Activated CD4-positive, CD25-positive, alpha-beta regulatory T cell (primary cell): ENCODE results near the gene TOMM20.

Experiments
- DNase-seq, 4 experiments: peaks; one replicate each; lab custom pipeline; 2025; lab: John Stamatoyannopoulos, UW

TOMM20 gene

DNA sequence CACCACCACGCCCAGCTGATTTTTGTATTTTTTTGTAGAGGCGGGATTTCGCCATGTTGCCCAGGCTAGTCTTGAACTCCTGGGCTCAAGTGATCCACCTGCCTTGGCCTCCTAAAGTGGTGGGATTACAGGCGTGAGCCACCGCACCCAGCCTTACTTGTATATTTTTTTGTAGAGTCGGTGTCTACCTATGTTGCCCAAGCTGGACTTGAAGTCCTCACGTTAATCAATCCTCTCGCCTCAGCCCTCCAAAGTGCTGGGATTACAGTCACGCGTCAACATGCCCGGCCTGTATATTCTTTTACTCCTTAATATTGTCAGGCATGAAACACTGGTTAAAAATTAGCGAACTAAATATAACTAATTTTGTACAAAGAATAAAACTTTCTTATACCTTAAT lies 5.5 kb upstream of the TOMM20 start:
- no peak for DNase-seq

- DNase-seq, result no peak
Measured at GRCh38 chr1:235133086-235133485, 4.4 kb upstream of the TOMM20 start.

DNA sequence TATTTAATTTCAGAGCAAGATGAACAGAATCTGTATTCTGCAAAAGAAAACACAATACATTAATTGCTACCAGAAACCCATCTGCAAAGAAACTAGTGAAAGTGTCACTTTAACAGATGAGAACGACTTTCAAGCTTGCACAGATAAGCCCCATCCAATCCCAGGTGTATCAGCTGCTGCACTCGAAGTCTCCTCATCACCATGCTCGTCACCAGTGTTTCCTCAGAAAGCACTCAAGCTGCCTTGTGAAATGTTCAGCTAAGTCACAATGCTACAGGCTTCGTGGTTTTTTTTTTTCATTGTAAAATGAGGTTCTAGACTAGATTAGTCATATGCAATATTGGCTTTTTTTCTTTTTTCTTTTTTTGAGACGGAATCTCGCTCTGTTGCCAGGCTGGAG lies 3.3 kb upstream of the TOMM20 start:
- no peak for DNase-seq

DNA sequence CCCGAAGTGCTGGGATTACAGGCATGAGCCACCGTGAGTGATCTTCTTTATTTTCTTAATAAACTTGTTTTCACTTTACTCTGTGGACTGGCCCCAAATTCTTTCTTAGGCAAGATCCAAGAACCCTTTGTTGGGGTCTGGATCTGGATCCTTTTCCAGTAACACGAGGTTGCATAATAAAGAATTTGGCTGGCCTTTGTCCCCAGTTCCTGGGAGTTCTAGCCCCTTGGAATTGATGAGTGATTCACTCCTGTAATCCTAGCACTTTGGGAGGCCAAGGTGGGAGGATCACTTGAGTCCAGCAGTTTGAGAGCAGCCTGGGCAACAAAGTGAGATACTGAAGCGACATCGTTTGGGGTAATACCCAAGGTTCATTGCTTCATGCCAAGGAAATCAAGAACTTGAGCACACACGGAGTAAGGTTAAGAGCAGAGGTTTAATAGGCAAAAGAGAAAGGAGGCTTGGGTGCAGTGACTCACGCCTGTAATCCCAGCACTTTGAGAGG lies 2.2 kb upstream of the TOMM20 start:
- DNase-seq, result no peak

DNA sequence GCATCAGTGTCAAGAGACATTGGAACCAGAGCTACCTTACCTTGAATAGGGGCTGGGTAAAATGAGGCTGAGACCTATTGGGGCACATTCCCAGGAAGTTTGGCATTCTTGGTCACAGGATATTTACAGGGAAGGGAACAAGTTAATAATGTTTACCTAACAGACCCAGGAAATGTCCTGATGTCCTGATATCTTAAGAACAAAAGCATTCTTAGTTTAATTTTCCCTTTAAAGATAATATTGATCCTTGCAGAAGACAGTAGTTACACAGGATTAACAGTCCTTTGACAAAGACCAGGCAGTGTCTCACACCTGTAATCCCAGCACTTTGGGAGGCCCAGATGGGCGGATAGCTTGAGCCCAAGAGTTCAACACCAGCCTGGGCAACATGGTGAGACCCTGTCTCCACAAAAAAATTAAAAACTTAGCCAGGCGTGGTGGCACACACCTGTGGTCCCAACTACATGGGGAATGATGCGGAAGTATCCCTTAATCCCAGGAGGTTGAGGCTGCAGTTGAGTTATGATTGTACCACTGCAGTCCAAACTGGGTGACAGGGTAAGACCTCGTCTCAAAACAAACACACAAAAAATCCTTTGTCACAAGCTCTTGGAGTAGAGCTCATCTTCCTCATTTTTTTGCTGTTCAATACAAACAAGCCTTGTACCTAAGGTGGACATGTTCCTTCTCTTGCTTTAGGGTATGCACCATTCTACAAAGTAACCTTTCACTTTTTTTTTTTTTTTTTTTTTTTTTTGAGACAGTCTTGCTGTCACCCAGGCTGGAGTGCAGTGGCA lies 1.3 kb upstream of the TOMM20 start:
- DNase-seq, result no peak

DNA sequence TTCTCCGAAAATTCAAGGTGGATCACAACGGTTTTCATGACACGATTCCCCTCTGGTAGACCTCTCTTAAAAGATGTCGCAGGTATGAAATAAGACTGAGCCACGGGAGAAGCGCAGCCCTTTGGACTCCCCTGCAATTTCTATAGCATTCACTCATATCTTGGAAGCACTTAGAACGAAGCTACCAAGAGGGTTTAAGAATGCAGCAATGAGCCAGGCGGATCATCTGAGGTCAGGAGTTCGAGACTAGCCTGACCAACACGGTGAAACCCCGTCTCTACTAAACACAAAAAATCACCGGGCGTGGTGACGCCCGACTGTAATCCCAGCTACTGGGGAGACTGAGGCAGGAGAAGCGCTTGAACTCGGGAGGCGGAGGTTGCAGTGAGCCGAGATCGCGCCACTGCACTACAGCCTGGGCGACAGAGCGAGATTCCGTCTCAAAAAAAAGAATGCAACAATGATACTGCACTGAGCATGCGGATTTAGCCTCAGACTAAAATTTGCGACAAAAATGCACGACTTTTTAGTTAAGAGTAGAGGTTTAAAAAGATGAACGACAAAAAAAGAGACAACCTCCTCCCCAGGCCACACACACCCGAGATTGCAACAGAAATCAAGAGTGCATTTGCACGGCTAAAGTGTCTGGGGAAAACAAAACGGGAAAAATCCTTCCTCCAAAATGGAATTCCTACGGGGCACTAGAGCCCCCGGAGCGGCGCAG lies 743 bp downstream of the TOMM20 start:
- no peak for DNase-seq

GRCh38 chr1:235127203-235127602 lies 1.4 kb downstream of the TOMM20 start:
- no peak for DNase-seq

DNA sequence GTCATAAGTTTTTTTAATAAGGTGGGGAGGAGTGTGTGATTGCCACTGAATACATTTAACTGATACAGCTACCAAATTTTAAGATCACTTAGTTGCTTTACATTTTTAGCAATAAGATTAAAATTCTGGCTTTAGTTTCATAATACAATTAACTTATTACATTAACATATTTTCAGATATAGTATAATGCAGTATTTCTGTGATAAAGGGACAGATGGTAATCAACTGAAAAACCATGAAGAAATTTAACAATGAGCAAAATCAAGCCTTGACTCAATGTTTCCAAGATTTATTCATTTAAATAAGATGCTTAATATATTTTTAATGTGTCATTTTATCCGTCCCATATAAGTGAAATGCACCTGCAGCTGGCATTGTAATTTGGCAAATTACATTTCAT lies 4.0 kb downstream of the TOMM20 start:
- DNase-seq, result no peak

DNA sequence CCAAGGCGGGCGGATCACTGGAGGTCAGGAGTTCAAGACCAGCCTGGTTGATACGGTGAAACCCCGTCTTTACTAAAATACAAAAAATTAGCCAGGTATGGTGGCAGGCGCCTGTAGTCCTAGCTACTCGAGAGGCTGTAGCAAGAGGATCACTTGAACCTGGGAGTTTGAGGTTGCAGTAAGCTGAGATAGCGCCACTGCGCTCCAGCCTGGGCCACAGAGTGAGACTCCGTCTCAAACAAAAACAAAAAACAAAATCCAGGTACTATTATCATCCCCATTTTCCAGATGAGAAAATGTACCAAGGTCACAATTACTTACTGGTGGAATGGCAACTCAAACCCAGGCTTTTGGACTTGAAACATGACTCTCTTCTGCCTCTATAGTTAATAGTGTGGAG lies 4.5 kb downstream of the TOMM20 start:
- DNase-seq, result no peak

DNA sequence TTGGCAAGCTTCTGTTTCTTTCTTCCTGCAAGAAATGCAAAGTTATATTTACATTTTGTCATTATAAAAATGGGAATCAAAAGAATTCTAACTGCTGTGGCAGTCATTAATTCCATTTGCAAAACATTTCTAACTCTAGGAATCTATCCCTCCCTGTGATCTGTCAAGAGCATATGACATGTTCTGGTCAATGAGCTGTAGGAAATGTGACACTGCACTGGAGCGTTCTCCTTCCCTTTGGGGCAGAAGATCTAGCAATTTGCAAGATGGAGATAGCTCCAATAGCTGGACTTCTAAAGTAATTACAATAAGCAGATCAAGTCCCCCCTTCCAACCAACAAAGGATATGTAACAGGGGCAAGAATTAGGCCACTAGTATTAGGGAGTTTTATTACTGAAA lies 6.3 kb downstream of the TOMM20 start:
- DNase-seq, result no peak

- DNase-seq, result no peak
Measured at GRCh38 chr1:235113183-235113917, 15.3 kb downstream of the TOMM20 start.

DNA sequence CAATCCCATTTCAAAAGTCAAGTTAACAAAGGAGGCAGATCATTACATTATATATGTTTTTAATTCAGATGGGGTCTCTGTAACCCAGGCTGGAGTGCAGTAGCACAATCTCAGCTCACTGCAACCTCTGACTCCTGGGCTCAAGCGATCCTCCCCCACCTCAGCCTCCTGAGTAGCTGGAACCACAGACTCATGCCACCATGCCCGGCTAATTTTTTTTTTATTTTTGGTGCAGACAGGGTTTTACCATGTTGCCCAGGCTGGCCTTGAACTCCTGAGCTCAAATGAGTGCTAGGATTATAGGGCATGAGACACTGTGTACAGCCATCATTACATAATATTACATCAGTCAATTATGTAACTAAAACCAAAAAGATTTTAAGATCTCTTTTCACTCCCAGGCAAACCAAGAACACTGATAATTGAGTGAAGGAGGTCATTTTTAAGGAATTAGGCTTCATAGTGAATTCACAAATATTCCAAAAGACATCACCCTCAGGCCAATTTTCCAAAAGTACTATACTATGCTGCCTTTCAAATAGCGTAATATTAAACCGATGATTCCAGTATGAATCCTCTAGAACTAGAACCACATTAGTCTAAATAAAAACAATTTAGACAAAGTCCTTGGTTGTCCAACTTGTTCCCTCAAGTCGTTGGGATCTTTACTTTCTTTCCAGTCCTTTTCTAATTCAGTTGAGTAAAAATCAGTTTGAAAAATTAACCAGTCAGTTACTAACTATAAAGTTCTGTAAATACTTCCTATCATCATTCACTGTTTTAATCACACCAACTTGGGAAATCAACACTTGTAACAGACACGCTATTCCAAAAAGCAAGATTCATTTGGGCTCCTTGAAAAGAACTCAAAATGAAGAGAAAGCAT lies 16.1 kb downstream of the TOMM20 start:
- no peak for DNase-seq

DNA sequence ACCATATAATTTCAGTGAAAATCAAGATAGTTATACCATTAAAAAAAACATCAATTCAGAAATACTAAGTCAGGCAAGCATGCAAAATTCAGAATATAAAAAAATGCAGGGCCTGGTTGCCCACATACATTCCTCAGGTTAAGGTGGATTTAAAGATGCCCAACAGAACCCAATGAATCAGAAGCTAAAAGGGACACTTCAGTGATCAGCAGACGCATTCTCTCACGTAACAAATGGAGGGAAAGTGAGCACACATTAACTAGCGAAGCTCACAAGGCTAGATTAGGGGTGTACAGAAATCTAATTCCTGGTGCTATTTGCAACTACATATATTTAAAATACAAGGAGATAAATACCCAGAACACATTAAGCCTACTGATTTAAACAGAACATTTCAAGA lies 17.5 kb downstream of the TOMM20 start:
- DNase-seq, result no peak

DNA sequence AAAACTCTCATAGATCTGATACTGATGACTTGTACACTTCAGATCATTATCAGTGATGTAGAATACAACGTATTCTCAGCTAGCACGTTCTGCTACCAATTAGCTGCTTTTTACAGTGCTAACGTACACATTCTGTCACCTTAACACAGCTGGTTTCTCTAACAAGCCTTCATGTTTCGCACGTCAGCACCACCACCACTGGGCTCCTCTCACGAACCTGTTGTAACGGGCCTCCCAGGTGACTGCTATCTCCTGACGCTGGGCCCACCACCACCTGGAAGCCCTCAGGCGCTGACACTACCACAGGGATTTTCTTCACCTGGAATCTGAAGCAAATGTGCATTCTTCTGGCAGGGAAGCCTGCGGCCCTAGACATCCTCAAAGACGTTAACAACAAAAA lies 19.8 kb downstream of the TOMM20 start:
- DNase-seq, result no peak

DNA sequence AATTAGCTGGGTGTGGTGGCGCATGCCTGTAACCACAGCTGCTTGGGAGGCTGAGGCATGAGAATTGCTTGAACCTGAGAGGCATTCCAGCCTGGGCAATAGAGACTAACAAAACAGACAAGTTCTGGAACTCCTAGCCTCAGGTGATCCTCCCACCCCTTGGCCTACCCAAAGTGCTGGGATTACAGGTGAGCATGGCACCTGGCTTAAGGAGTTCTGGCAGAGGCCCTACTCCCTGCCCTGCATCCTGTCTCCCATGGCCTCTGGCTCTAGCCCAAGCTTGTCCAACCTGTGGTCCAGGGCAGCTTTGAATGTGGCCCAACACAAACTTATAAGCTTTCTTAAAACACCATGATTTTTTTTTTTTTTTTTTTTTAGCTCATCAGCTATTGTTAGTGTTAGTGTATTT lies 20.4 kb downstream of the TOMM20 start:
- no peak for DNase-seq

GRCh38 chr1:235107368-235108184 lies 21.1 kb downstream of the TOMM20 start:
- no peak for DNase-seq

DNA sequence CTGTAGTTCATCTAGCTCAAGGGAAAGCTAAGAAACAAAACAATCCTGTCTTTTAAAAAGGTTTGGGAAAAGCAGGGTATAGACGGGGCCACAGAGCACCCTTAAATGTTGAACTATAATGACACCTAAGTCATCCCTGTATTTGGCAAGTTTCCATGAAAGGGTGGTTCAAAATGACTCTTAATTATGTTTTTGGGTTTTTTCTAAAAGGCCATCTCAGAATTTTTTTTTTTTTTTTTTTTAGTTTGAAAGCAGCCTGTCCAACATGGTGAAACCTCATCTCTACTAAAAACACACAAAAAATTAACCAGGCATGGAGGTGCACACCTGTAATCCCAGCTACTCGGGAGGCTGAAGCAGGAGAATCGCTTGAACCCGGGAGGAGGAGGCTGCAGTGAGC lies 22.2 kb downstream of the TOMM20 start:
- DNase-seq, result no peak

DNA sequence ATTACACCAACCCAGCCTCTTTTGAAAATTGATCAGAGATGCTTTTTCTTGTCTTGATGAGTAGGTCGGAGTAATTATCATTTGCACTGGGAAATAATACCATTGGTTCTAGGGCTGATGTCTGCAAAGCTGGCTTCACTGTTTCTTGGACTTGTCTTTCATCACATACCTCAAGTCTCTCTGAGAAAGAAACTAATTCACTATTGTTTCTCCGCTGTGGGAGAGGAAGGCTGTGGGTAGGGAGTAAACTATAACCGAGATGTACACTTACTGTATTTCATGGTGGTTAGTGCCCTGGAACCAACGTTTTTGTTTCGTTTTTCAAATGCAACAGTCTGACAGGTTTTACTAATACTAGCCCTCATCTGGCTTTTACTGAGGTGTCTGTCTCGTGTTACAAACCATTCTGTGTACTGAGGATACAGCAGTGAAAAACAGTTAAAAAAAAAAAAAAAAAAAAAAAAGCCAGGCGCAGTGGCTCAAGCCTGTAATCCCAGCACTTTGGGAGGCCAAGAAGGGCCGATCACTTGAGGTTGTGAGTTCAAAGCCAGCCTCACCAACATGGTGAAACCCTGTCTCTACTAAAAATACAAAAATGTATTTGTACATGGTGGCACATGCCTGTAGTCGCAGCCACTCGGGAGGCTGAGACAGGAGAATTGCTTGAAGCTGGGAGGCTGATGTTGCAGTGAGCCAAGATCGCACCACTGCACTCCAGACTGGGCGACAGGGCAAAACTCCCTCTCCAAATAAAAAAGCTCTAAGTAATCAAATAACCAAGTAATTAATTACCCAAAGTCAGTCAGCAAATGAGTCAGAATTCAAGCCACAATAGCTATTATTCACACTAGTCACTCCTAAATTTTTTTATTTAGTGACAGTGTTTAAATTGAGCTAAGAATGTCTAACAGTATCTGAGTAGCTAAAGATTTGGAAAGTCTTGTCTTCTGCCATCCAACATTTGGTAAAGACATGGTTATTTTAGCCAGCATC lies 23.3 kb downstream of the TOMM20 start:
- no peak for DNase-seq

GRCh38 chr1:235102993-235103411 lies 25.6 kb downstream of the TOMM20 start:
- no peak for DNase-seq

GRCh38 chr1:235102259-235102582 lies 26.4 kb downstream of the TOMM20 start:
- DNase-seq, result no peak
